HUES48 (cell line): ENCODE results near the gene ITGB3.

ENCODE experiments used
- H3K27ac ChIP-seq: one replicate; pipeline ENCODE4 v1.7.0; 2013; ENCODE audit warnings: low read depth, low read length, inconsistent platforms
- H3K27me3 ChIP-seq: 2 replicates; pipeline ENCODE4 v1.6.1; 2013; ENCODE audit warnings: mild to moderate bottlenecking, low read length; ENCODE audit not compliant: control insufficient read depth, insufficient read depth
- H3K36me3 ChIP-seq: 2 replicates; pipeline ENCODE4 v1.6.1; 2013; ENCODE audit warnings: low read length; ENCODE audit not compliant: control insufficient read depth, insufficient read depth
- H3K4me1 ChIP-seq: 2 replicates; pipeline ENCODE4 v1.6.1; 2013; ENCODE audit warnings: mild to moderate bottlenecking, low read length; ENCODE audit not compliant: control insufficient read depth, insufficient read depth
- H3K4me3 ChIP-seq: 2 replicates; pipeline ENCODE4 v1.5.1; 2013; ENCODE audit warnings: mild to moderate bottlenecking, low read depth, low read length
- H3K9ac ChIP-seq: 2 replicates; pipeline ENCODE4 v1.6.1; 2013; ENCODE audit warnings: mild to moderate bottlenecking, low read depth, low read length, moderate library complexity
- H3K9me3 ChIP-seq: 2 replicates; pipeline ENCODE4 v1.6.1; 2013; ENCODE audit warnings: low read length; ENCODE audit not compliant: control insufficient read depth, insufficient read depth

ITGB3 gene

DNA sequence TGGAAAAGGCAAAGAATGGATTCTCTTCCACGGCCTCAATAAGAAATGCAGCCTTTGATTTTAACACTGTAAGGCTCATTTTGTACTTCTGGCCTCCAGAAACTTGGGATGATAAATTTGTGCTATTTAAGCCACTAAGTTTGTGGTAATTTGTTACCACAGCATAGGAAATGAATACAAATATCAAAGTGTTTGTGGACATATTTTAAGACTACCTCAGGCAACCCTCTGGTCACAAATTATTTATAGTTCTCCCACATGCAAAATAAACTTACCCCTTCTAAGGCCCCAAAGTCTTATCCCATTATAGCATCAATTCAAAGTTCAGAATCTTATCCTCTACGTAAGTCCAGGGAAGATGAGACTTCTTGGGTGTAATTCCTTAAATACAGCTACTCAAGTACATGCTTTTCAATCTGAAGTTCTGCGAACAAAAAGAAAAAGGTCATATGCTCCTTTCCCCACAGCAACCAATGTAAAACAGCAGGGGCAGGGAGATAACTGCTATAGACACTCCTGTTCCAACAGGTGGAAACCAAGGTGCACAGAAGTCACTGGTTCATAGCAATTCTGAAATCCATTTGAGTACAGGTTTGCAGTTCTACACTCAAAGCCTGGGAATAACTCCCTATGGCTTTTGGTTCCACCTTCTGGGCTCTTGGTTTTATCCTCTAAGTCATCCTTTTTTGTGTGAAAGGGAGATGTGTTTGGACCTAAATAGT lies 64.7 kb downstream of the ITGB3 start:
- H3K27ac ChIP-seq = no peak overlapping the region
- H3K36me3 ChIP-seq = no peaks in the 10 kb centered on the region
- H3K4me1 ChIP-seq = no peaks in the 10 kb centered on the region
- H3K4me3 ChIP-seq = no peak overlapping the region
- H3K9ac ChIP-seq = no peak overlapping the region
- peaks cover 5% of the 10 kb centered on the region; the same call in 1 of the 2 replicates for H3K9me3 ChIP-seq
- H3K27me3 ChIP-seq = peaks cover 9% of the 10 kb centered on the region; the same call in 1 of the 2 replicates

DNA sequence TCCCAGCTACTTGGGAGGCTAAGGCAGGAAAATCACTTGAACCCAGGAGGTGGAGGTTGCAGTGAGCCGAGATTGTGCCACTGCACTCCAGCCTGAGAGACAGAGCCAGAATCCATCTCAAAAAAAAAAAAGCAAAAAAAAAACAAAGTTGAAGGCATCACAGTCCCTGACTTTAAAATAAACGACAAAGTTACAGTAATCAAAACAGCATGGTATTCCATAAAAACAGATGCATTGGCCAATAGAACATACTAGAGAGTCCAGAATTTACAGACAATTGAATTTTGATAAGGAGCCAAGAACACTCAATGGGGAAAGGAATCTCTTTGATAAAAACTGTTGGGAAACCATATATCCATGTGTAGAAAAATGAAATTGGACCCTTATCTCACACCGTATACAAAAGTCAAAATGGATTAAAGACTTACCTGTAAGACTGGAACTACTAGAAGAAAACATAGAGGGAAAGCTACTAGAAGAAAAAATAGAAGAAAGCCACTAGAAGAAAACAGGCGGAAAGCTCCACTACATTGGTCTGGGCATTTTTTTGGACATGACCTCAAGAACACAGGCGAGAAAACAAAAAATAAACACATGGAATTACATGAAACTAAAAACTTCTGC lies 67.4 kb downstream of the ITGB3 start:
- Histone ChIP-seq H3K9ac (no peak overlapping the region), H3K4me3 (no peak overlapping the region), H3K27ac (no peak overlapping the region), H3K9me3 (peaks cover 5% of the 10 kb centered on the region; the same call in 1 of the 2 replicates), H3K4me1 (no peaks in the 10 kb centered on the region; the same call in 1 of the 2 replicates), H3K27me3 (peaks cover 18% of the 10 kb centered on the region), H3K36me3 (no peaks in the 10 kb centered on the region)

DNA sequence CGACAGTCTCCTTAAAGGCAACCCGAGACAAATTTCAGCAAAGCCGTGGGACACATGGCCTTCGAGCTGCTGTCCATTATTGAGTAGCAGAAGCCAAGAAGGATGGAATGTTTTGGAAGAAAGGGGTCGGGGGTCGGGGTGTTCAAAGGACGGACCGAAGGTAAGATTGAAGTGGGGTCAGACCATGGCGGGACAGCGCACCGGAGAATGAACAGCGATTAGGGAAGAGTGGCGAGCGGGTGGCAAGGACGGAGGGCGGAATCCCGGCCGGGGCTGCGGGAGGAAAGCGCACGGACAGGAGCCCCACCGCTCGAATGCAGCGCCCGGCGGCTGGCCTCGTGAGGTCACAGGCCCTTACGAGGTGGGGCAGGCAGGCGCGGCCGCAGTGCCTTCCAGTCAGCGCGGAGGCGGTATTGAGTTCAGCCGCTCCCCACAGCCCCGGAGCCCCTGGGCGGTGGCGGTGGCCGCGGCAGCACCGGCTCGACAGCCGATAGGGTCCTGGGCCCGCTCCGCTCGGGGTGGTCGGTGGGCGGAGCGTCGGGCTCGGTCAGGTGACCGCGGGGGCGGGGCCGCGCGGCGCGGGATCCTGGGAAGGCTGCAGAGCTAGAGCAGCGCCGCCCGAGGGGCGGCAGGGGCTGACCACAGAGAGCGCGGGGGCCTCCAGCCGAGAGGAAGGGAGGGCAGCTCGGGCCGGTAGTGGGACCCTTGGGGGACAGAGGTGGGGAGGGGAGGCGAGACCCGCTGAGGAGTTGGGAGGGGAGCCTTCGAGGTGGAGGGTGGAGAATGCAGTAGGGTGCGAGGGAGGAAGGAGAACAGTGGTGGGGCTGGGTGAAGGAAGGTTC lies 70.0 kb downstream of the ITGB3 start, which contains the start of gene EFCAB13:
Gene EFCAB13, plus strand, starts transcription at position 574 of the 842 bp plus-strand sequence. CDS start 4,399 bp downstream, outside the sequence.
- H3K27ac ChIP-seq = no peak within 1 kb of the TSS
- no peaks in the 10 kb centered on the region; the same call in 1 of the 2 replicates for H3K4me1 ChIP-seq
- peaks cover 5% of the 10 kb centered on the region; the same call in 1 of the 2 replicates for H3K9me3 ChIP-seq
- no peaks in the 10 kb centered on the region for H3K36me3 ChIP-seq
- peak within 1 kb of the TSS; percentile 85 for H3K4me3 ChIP-seq
- H3K9ac ChIP-seq = peak within 1 kb of the TSS; percentile 83
- H3K27me3 ChIP-seq = peaks cover 18% of the 10 kb centered on the region

DNA sequence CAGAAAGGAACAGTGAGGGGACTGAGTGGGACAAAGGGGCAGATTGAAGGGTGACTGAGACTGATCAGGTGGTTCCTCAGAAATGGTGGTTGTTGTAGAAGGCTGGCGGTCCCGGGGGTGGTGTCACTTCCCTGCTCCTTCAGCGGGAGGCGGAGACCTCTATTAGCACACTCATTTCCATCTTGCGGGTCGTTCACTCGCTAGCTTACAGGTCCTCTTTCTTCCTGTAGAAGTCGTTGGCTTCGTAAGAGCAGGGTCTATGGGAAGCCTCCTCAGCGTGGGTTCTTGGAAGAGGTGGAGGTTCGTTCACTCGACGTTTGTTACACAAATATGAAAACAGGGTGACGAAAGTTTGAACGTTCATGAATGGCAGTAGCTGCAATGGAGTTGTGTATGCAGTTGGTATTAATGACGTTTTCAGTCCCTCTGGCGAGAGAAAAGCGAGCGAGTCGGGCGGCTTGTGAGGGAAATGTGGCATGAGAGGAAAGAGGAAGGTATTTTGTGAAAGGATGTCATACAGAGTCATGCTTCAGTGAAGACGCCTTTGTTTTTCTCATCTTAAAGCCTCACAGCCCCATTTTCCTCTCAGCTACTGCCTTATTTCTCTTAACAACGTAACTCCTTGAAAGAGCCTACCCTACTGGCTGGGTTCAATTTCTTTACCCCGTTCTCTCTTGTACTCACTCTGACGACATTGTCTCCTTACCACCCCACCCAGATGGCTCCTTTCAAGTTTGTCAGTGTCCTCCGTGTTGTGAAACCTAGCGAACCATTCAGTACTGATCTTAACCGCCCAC lies 70.8 kb downstream of the ITGB3 start:
- Histone ChIP-seq H3K27me3 (peaks cover 18% of the 10 kb centered on the region), H3K9me3 (peaks cover 5% of the 10 kb centered on the region; the same call in 1 of the 2 replicates), H3K9ac (peak overlapping the region; percentile 33; the same call in 1 of the 2 replicates), H3K4me3 (peak overlapping the region; percentile 85), H3K27ac (no peak overlapping the region), H3K36me3 (no peaks in the 10 kb centered on the region), H3K4me1 (peaks cover 4% of the 10 kb centered on the region)

DNA sequence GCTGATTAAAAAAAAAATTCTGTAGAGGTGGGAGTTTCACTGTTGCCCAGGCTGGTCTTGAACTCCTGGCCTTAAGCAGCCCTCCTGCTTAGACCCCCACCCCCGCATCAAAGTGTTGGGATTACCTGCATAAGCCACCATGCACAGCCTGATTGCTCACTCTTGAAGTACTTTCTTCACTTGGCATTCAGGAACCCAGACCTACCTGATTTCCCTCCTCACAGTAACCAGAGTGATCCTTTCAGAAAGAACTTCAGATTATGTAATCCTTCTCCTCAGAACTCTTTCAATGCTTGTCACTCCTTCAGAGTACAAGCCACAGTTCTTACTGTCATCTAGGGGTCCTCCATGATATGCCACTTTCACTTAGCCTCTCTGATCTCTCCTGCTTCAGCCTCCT lies 71.5 kb downstream of the ITGB3 start:
- Histone ChIP-seq H3K9ac (no peak overlapping the region), H3K9me3 (peaks cover 5% of the 10 kb centered on the region; the same call in 1 of the 2 replicates), H3K36me3 (no peaks in the 10 kb centered on the region), H3K27ac (no peak overlapping the region), H3K4me1 (peaks cover 6% of the 10 kb centered on the region), H3K27me3 (peaks cover 18% of the 10 kb centered on the region), H3K4me3 (no peak overlapping the region)

DNA sequence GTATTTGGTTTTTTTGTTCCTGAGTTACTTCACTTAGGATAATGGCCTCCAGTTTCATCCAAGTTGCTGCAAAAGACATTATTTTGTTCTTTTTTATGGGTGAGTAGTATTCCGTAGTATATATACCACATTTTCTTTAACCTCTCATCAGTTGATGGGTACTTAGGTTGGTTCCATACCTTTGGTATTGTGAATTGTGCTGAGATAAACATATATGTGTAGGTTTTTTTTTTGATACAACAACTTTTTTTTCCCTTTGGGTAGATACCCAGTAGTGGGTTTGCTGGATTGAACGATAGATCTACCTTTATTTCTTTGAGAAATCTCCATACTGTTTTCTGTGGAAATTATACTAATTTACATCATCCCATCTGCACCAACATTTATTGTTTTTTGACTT lies 76.9 kb downstream of the ITGB3 start:
- H3K4me3 ChIP-seq = no peak overlapping the region
- H3K36me3 ChIP-seq = no peaks in the 10 kb centered on the region
- no peak overlapping the region for H3K9ac ChIP-seq
- H3K27ac ChIP-seq = no peak overlapping the region
- no peaks in the 10 kb centered on the region for H3K9me3 ChIP-seq
- no peaks in the 10 kb centered on the region for H3K27me3 ChIP-seq
- peaks cover 6% of the 10 kb centered on the region; the same call in 1 of the 2 replicates for H3K4me1 ChIP-seq

DNA sequence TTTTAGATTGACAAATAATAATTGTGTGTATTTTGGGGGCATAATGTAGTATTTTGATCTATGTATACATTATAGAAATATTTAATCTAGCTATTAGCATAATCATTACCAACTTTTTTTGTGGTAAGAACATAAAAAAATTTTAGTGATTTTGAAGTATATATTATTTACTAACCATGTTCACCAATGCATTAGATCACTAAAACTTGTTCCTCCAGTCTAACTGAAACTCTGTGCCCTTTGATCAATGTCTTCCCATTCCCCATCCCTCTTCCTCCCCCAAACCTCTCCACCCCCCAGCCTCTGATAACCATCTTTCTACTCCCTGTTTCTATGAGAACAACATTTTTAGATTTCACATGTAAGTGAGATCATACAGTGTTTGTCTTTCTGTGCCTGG lies 78.7 kb downstream of the ITGB3 start:
- no peak overlapping the region for H3K9ac ChIP-seq
- no peaks in the 10 kb centered on the region for H3K36me3 ChIP-seq
- H3K27ac ChIP-seq = no peak overlapping the region
- H3K4me3 ChIP-seq = no peak overlapping the region
- H3K9me3 ChIP-seq = no peaks in the 10 kb centered on the region
- peaks cover 6% of the 10 kb centered on the region; the same call in 1 of the 2 replicates for H3K4me1 ChIP-seq
- H3K27me3 ChIP-seq = no peaks in the 10 kb centered on the region

DNA sequence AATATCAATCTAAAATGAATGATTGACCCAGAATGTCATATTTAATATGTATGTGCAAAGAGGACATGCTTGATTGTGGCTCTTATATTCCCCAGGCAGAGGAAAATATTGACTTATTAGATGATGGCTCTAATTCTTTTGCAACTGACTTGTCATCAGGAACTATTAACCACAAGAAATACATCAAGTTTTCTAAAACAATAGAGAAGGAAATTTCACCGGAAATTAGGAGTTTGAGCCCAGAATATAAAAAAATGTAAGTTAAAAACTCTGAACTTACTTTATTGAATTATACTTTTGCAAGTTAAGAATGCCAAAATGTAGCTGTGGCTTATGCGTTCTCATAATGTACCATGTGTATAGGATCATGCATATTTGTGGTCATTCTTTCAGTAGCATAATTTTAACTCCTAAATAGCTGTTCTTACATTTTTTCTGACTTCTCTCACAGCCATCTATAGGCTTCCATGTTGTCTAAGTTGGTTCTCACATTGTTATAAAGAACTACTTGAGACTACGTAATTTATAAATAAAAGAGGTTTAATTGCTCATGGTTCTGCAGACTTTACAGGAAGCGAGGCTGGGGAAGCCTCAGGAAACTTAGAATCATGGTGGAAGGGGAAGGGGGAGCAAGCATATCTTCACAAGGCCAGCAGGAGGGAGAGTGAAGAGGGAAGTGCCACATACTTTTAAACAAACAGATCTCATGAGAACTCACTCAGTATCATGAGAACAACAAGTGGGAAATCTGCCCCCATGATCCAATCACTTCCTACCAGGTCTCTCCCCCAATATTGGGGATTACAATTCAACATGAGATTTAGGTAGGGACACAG lies 81.7 kb downstream of the ITGB3 start:
- no peaks in the 10 kb centered on the region for H3K36me3 ChIP-seq
- no peaks in the 10 kb centered on the region for H3K9me3 ChIP-seq
- H3K27ac ChIP-seq = no peak overlapping the region
- no peaks in the 10 kb centered on the region for H3K4me1 ChIP-seq
- H3K9ac ChIP-seq = no peak overlapping the region
- H3K27me3 ChIP-seq = no peaks in the 10 kb centered on the region
- no peak overlapping the region for H3K4me3 ChIP-seq

DNA sequence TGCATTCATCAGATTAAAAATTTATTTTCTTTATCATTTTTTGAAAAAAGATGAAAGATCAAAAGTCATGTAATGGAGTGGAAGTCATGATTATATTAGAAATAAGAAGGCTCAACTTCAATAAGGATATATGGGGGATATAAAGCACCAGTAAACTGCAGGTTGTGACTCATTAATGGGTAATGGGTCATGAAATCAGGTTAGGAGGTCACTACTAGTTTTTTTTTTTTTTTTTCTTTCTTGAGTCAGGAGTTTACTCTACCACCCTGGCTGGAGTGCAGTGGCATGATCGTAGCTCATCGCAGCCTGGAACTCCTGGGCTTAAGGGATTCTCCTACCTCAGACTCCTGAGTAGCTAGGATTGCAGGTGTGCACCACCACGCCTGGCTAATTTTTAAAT lies 84.4 kb downstream of the ITGB3 start:
- no peak overlapping the region for H3K27ac ChIP-seq
- no peaks in the 10 kb centered on the region for H3K36me3 ChIP-seq
- no peaks in the 10 kb centered on the region for H3K27me3 ChIP-seq
- no peaks in the 10 kb centered on the region for H3K9me3 ChIP-seq
- no peak overlapping the region for H3K4me3 ChIP-seq
- no peaks in the 10 kb centered on the region for H3K4me1 ChIP-seq
- no peak overlapping the region for H3K9ac ChIP-seq
